ENCODE measurements around the gene LEMD2. TPM values are rescaled to one million over a fixed set of nuclear protein-coding genes. Genes with fewer than 3 reads are reported as not detected.

Gene LEMD2
- polyA plus RNA-seq, 2 of the 4 experiments (the other 2 are of a cell fraction), result 43.2 to 48.8 TPM

DNA sequence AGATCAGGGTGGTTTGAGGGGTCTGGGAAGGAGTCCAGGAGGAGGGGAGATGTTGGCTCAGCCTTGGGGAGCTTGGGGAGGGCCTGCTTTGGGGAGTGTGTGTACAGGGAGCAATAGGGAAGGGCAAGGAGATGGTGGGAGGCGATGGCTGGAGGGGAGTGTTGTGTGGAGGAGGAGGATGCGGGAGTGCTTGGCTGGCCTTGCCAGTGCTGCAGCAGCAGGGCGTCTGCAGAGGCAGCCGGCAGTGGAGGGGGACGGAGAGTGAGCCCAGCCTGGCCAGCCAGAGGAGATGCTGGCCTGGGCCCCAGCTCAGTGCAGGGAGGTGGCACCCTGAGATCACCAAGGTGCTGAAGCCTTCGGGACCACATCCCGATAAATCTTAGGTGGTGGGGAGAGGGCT lies 46.1 kb downstream of the LEMD2 start:
- H3K27ac ChIP-seq, result no peak overlapping the region; a peak in 1 of 6 replicates
- ATAC-seq, result no peak
- TF ChIP-seq CTCF (IDR thresholded peaks at IDR 0.05) (no peak), ATOH8 (CRISPR knock-in tag; IDR thresholded peaks at IDR 0.05; ENCODE audit: low read depth) (no peak), ELK1 (IDR thresholded peaks at IDR 0.05; ENCODE audit: low read depth, low read length) (no peak), USF2 (IDR thresholded peaks at IDR 0.05) (no peak), HOXB13 (CRISPR knock-in tag; IDR thresholded peaks at IDR 0.05; ENCODE audit: low read depth) (no peak), ESRRA (IDR thresholded peaks at IDR 0.05; ENCODE audit: borderline replicate concordance, low read length) (no peak), TFCP2L1 (CRISPR knock-in tag; IDR thresholded peaks at IDR 0.05) (no peak), PHF8 (IDR thresholded peaks at IDR 0.05; ENCODE audit: borderline replicate concordance, low read depth) (no peak)
- TF ChIP-seq, protein P1, sequence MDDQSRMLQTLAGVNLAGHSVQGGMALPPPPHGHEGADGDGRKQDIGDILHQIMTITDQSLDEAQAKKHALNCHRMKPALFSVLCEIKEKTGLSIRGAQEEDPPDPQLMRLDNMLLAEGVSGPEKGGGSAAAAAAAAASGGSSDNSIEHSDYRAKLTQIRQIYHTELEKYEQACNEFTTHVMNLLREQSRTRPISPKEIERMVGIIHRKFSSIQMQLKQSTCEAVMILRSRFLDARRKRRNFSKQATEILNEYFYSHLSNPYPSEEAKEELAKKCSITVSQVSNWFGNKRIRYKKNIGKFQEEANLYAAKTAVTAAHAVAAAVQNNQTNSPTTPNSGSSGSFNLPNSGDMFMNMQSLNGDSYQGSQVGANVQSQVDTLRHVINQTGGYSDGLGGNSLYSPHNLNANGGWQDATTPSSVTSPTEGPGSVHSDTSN (IDR thresholded peaks at IDR 0.05), result no peak
- TF ChIP-seq, protein P2, sequence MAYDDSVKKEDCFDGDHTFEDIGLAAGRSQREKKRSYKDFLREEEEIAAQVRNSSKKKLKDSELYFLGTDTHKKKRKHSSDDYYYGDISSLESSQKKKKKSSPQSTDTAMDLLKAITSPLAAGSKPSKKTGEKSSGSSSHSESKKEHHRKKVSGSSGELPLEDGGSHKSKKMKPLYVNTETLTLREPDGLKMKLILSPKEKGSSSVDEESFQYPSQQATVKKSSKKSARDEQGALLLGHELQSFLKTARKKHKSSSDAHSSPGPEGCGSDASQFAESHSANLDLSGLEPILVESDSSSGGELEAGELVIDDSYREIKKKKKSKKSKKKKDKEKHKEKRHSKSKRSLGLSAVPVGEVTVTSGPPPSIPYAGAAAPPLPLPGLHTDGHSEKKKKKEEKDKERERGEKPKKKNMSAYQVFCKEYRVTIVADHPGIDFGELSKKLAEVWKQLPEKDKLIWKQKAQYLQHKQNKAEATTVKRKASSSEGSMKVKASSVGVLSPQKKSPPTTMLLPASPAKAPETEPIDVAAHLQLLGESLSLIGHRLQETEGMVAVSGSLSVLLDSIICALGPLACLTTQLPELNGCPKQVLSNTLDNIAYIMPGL (CRISPR knock-in tag; IDR thresholded peaks at IDR 0.05; ENCODE audit: borderline replicate concordance), result no peak

GRCh38 chr6:33742092-33742491 lies 46.8 kb downstream of the LEMD2 start:
- TF ChIP-seq TP53 (CRISPR knock-in tag; IDR thresholded peaks at IDR 0.05) (no peak), NR3C1 (IDR thresholded peaks at IDR 0.05) (no peak), FOSB (CRISPR knock-in tag; IDR thresholded peaks at IDR 0.05) (no peak), ELK1 (IDR thresholded peaks at IDR 0.05; ENCODE audit: low read depth, low read length) (no peak), CBX2 (IDR thresholded peaks at IDR 0.05; ENCODE audit: borderline replicate concordance, low read depth) (no peak), BHLHE40 (IDR thresholded peaks at IDR 0.05; ENCODE audit: low read depth, low read length) (no peak), EP300 (IDR thresholded peaks at IDR 0.05) (no peak), HDAC2 (IDR thresholded peaks at IDR 0.05) (no peak), CBX8 (IDR thresholded peaks at IDR 0.05) (no peak), ZNF302 (CRISPR knock-in tag; IDR thresholded peaks at IDR 0.05) (no peak), RNF2 (IDR thresholded peaks at IDR 0.05; ENCODE audit: borderline replicate concordance, low read depth) (no peak), CHD4 (IDR thresholded peaks at IDR 0.05; ENCODE audit: borderline replicate concordance) (no peak), HES2 (IDR thresholded peaks at IDR 0.05) (no peak), KDM1A (IDR thresholded peaks at IDR 0.05; ENCODE audit: low read depth) (no peak), TFCP2L1 (CRISPR knock-in tag; IDR thresholded peaks at IDR 0.05) (no peak)
- TF ChIP-seq, protein P2 (CRISPR knock-in tag; IDR thresholded peaks at IDR 0.05; ENCODE audit: borderline replicate concordance), result no peak
- TF ChIP-seq, protein P1 (IDR thresholded peaks at IDR 0.05), result no peak
- CTCF ChIA-PET, result interaction anchor here (1.1 to 7.2 kb wide), 5 partner anchors 20 to 415 kb away, joined by 3 to 63 read pairs (median 8); partner anchors contain the start of gene UQCC2
- DNase-seq (ENCODE audit: low read depth in 1 of 2, low spot score in 1 of 2), result no peak
- ATAC-seq, result no peak
- H3K4me1 ChIP-seq, result peaks cover 27% of the 10 kb centered on the region
- H3K4me3 ChIP-seq, result no peak overlapping the region
- no peak for FAIRE-seq
- no peak overlapping the region for H3K4me2 ChIP-seq
- H3K27ac ChIP-seq, result no peak overlapping the region
- no peaks in the 10 kb centered on the region for H3K9me3 ChIP-seq
- 58% methylated on average over 3 of the region's 9 CpGs for WGBS (ENCODE audit: missing lambda C conversion rate)
- POLR2A ChIA-PET, result no interaction called here

More for the DNA sequence above, 46.1 kb downstream of the LEMD2 start:
- DNase-seq (ENCODE audit: low read depth in 1 of 2, low spot score in 1 of 2) (no peak), FAIRE-seq (no peak)
- CTCF ChIA-PET, result interaction anchor here (0.9 to 7.2 kb wide), 20 partner anchors 8 to 867 kb away, joined by 3 to 80 read pairs (median 8); partner anchors contain the start of gene UQCC2
- Histone ChIP-seq H3K4me3 (no peak overlapping the region), H3K9me3 (no peaks in the 10 kb centered on the region), H3K4me1 (peaks cover 27% of the 10 kb centered on the region), H3K4me2 (no peak overlapping the region)
- WGBS (ENCODE audit: missing lambda C conversion rate), result 68% methylated on average over 7 of the region's 7 CpGs
- POLR2A ChIA-PET, result no interaction called here

All from A549 (cell line).